NCI-H1694 (cell line): ENCODE measurements around the gene WWOX.

Experiments used
- DNase-seq: peaks from one replicate; lab custom pipeline; 2025; lab: John Stamatoyannopoulos, UW

Gene WWOX

DNA sequence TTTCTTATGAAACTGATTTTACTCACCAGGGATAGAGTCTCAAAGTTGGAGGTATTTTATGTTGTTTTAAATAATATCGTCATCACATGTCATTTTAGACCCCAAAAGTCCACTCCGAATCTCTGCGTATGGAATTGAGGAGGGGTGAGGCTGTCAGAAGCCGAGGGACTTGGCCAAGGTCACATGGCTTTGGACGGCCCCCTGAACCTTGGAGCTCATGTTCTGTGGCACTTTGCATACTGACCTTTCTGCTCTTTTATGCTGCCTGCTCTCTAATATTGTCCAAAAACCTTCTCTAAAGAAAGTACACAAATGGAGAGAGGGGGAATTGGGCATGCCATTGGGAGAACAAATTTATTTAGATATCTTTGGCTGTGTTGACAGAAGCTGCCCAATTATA is 700.0 kb downstream of the WWOX start:
- DNase-seq = no peak

DNA sequence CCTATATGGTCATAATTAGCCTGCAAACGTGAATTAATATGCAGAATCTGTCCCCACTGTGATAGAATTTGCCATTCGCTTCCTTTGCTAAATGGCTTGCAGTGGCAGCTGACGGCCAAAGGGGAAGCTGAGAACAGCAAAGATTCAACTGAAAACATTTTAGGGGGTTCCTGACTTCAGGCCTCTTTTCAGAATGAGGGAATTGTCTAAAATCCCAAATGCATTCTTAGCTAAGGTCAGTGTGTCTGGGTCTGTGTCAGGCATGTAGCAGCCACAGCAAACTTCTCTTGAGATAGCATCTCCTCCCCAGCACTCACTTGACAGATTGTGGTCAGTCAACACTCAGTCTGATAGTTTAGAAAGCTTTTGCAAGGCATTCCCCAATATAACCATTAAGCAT is 701.1 kb downstream of the WWOX start:
- DNase-seq = no peak

DNA sequence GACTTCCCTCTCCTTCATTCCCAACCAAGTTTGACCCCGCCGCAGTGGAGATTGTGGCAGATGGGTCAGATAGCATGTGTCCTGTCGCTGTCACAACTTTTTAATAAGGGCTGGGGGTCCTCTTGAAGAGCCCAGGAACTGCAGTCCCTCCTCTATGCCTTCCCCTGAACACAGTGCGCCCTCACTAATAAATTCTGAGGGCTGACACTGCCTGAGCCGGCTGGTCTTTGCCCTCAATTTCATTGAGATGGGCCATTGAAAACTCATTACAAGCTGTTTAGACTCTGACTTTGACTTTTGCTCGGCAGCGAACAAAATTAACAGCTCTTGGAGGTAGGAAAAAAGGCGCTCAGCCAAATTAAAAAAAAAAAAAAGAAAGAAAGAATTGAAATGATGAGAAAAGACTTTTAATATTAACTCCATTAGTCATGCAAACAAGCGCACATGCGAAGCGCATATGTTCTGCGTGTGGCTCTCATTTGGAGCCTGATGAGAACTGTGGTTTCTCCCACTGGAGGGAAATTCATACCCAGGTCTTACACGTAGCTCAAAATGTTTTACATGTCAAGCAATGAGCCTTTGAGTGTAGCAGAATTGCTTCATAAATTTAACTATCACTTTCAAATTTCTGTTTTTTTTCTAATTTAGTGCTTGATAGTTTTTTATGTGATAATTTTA is 704.7 kb downstream of the WWOX start:
- no peak for DNase-seq

DNA sequence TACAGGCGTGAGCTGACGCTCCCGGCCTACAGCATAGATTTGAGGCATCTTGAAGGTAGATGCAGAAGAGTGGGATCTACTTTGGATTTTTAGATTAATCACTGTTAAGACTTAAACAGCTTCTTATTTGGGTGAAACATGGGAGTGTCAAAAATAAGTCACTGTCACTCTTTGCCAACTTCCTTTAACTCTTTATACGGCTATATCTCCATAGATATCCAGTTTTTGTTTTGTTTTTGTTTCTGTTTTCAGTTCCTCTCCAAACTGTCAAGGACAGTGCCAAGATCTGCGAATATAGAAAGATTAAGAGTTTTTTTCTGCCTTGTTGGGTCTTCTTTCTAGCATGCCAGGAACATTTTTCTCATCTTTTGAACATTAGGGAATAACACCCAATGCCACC is 706.1 kb downstream of the WWOX start:
- DNase-seq = no peak

DNA sequence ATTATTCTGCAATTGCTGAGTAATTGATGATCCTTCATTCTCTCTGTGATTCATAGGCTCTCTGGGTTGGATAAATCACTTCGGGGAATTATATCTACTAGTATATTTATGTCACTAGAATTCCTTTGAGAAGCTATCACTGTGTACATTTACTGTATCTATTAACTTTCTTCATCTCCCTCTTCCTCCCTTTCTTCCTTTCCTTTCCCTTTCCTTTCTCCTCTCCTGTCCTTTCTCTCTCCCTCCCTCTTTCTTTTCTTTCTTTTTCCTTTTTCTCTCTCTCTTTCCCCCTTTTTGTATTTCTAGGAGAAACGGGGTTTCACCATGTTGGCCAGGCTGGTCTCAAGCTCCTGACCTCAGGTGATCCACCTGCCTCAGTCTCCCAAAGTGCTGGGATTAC is 711.8 kb downstream of the WWOX start:
- DNase-seq = no peak

DNA sequence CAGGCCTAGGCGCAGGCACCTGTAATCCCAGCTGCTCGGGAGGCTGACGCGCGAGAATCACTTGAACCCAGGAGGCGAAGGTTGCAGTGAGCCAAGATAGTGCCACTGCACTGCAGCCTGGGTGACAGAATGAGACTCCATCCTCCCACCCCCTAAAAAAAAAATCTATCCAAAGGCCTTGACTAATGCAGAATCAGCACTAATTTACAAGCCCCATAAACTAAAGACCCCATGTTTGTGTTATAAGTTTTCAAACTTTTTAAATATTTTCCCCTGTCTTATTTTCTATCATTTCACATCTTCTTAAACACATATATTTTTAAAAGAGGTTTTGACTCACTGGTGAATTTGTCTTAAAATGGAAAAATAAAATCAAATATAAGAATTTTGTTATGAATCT is 713.1 kb downstream of the WWOX start:
- no peak for DNase-seq

DNA sequence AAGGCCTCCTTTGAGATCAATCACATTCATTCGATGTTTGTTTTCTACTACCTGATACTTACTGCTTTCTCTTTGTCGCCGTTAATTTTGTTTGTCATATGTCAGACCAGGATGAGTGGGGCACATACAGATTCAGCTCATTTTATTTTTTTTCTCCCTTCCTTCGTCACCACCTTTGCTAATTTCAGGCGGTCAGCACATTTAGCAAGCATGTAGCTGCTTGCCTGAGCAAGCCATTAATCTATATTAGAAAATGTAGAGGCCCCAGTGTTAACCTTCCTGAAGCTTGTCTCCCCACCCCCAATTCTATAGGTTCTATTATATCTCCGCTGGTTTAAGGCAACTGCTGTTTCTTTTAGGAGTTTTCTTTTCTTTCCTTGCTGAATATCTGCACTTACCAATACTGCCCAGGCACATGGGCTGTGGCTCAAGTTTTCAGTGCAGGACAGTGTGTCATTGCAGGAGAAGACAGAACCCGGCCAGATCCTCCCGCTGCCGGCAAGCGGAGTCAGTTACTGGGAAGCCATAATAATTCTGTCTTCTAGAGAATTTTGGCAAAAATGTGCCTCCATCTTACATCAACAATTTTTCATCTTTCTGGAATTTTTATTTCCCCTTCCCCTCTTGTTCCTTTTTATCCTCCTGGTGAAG is 714.3 kb downstream of the WWOX start:
- no peak for DNase-seq

DNA sequence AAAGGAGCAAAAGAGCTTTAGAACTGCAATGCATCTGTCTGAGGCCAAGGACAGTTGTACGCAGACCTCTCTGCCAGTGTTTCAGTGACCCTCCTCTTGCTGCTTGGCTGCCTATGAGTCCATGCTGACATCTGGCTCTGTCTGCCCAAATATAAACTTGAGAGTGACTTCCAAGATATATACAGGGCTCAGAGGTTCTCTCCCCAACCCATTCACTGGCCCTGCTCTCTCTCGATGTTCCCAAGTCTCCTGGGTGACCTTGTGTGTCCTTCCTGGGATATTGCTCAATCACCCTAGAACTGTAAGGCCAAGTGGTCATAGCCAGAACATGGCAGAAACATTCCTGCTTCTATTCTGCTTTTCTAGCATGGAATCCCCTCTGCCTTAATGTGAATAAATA is 716.3 kb downstream of the WWOX start:
- no peak for DNase-seq

DNA sequence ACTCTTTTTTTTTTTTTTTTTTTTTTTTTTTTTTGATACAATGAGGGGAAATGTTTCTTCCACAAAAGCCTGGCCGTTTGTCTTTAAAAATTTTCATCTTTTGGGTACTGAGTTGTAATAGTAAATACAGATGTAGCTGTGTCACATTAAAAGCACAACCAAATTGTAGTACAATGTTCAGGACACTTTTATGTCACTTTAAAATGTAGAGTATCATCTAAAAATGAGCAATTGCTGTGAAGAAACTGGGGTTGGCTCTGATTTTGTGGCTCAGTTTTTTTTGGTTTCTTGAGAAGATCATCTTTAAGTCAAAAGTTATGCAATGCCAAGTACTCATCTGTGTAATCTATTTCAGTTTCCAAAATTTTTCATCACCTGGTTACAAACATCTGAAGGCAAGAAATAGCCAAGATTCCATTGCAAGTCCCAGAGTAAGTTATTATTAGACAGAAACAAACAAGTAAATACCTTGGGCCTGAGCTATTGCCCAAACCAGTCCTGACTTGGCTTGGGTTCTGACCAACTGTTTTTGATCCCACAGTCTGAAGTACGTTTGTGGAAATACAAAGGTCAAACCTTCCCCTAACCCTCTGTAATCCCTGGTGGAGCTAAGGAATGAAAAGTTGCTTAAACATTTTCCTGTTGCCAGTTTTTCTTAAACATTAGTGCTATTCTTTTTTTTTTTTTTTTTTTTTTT is 717.2 kb downstream of the WWOX start:
- DNase-seq = no peak

DNA sequence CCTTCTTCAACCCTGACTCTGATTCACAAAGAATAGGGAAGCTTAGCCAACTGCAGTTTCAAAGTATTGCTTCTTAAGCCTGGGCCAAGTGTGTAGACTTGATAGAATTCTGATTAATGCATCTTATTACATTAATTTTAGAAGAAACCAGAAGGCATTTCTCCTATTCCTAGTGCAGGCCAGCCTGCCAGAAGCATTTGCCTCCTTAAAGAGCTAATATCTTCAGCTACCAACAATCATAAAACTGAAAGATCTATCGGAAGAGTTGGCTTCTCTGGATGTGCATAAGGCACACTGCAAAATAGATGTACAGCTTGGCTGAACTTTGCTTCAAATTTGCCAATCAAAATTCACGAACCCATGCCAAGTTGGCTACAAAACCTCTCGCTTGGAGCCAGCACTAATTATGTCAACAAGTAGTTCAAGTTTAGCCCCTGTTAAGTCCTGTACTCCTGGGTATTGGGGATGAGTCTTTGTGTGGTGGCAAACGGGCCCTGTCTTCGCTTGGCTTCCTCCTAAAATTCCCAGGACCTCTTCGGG is 717.8 kb downstream of the WWOX start:
- DNase-seq = no peak

DNA sequence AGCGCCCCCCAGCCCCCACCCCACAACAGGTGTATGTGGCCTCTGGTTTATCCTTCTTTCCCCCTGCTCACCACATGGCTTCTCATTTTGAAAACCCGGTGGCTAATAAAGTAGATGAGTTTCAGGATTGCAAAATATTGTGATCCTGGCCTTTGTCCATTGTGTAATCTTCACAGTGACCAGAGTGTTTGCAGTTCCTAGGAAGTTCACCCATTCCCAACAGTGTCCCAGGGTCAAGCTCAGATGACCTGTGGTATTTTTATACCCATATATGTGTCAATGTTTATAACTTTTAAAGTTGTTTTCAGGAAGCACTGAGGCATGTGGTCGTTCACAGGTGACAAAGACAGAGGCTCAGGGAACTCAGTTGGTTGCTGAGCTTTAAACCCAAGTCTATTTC is 721.9 kb downstream of the WWOX start:
- DNase-seq = no peak

DNA sequence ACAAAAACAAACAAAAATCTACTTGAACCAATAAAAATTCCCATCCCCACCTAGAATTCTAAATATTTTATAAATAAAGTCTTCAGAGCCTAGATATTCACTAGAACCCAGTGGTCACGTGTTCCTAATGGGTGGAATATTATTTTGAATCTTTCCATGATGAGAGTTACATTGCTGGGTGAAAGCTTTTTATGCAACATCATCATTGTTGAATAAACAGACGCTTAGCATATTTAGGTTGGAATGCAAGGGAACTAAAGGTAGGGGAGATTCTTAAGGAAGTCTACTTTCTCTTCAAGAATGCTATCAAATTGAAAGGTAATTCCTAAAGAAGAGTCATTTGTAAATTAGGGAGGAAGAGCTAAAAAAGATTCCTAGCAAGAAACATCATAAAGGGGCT is 723.1 kb downstream of the WWOX start:
- no peak for DNase-seq

DNA sequence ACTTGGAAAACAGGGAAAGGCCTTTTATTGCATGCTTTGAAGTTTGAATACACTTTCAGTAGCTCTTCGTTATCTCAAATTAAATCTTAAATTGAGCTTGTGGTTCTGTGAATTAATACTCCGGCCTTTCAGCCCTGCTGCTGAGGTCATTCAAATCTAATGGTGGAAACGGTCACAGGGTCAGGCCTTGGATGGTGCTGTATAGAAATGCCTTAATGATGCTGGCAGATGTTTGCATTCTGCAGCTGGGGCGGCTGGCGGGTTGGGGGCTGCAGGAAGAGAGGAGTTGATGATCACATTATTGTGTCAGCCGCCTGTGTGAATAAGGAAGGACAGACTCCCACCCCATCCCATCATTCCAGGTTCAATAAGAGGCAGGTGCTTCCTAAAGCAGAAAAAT is 723.6 kb downstream of the WWOX start:
- no peak for DNase-seq

DNA sequence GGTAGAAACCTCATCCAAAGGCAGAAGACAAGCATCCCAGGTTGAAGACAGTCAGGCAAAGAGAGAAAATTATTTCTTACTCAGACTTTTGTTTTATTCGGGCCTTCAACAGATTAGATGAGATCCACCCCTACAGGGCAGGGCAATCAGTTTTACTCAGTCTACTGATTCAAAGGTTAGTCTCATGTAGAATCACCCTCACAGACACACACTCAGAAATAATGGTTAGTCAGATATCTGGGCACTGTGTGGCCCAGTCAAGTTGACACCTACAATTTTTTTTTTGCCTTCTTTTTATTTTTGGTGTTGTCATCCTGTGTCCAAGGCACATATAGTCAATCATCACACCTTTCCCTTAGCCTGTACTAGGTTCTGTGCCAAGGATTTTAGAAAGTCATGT is 729.8 kb downstream of the WWOX start:
- DNase-seq = no peak

DNA sequence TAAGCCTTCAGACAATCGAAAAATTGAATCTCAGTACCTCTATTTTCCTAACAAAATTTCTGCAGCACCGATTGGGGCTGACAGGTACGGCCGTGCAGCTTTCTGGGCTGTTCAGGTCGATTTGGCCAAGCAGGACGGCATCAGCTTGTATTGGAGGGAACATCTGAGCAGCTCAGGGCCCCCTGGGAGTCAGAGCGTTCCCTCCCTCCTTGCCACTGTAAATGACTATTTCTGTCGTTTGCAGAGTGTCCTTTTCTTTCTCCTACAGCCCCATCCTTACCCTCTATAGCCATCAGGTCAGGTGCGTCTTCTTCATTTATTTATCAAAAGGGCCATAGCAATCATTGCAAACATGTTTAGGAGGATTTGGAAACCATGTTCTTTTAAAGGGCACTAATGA is 731.1 kb downstream of the WWOX start:
- no peak for DNase-seq

DNA sequence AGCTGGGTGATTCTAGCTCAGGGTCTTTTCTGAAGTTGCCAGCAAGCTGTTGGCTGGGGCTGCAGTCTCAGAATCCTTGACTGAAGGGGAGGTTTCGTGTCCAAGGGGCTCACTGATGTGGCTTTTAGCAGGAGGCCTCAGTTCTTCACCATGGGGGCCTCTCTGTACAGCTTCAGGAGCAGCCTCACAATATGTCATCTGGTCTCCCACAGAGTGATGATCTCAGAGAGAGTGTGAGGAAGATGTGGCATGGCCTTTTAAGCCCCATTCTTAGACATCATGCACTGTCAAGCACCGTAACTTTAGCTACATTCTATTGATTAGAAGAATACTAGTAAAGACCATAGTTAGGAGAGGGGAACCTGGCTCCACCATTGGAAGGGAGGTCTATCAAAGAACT is 732.6 kb downstream of the WWOX start:
- no peak for DNase-seq

DNA sequence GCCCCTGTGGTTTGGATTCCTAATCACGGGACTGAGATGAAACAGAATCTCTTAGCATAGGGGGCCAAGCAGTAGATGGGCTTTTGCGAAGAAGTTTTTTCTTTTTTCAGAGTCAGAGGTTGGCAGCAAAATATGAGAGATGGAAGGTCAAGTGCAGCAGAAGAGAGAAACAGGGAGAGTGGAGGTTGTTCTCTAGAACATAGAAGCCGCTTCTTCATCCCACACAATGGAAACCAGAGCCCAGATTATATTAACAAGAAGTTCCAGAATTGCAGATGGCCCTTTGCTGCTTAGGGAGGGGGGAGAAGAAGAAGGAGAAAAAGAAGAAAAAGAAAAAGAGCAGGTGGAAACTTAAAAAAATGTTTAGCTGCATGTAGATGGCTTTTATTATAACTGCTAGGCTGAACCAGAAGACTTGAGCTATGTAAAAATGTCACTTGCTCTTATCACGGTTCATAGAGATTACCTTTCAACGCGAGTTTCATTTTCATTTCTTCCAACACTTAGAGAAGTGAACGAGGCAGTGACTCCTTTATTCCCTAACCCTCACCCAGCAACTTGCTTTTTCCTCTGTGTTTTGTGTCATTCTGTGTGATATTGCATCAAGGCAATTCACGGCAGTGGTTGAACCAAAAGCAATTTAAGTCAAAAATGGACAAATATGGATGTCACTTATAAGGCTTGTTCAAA is 737.5 kb downstream of the WWOX start:
- no peak for DNase-seq

DNA sequence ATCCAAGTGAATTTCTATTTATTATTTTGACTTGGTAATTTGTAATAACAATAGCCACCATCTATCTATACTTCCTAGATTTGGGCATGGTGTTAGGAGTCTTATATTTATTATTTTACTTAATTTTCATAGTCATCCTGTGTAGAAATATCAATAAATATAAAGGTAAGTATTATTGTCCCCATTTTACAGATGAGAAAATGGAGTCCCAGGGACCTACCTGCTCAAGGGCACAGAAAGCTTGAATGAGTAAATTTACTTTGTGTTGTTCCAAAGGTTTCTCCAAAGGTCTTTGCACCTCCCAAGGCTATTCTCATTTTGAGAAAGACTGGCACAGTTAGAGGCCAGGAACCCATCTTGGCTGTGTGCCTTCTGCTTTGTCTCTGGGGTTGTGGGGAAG is 738.3 kb downstream of the WWOX start:
- no peak for DNase-seq

DNA sequence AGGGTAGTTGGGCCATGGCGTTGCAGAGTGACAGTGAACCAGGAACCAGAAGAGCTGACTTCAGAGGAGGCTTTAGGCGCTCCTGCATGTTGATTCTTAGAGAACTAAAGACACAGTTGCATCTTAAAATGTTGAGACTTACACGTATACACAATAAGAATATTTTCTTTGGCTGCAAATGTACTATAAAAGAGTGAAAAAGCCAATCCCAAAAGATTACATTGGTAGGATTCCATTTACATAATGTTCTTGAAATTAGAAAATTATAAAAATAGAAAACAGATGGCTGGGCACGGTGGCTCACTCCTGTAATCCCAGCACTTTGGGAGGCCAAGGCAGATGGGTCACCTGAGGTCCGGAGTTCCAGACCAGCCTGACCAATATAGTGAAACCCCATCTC is 738.8 kb downstream of the WWOX start:
- DNase-seq = no peak

DNA sequence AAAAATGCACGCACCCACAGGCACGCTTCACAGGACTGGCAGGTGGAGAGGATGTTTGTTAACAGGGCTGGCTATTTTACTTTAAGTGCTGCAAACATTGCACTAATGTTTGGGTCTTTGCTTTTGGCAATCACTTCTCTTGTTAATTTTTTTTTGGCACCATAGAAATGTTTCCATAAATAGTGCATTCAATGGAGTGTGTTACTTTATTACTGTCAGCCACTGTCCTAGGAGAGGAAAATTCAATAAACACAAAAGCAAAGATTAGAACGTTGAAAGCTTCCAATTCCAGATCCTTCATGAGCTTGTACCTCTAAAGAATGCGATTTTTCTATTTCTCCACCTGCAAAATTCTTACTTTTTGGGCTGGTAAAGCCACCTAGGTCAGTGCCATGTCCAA is 743.5 kb downstream of the WWOX start:
- no peak for DNase-seq

DNA sequence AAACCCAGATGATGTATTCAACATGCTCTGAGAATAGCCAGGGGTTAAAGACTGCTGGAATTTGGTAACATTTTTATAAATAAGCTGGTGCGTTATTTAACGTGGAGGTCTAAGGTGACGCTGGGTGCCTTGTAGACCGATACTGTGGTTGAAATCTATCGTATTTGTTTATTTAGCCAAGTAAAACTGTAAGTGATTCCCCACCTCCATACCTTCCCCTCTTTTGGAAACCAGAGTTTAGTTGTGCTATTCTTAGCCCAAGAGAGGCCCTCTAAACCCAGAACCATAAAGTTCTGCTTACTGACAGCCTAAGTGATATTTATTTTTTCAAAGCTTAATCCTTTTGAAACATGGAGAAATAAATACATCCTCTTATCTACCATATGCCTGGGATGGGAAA is 744.5 kb downstream of the WWOX start:
- DNase-seq = no peak

DNA sequence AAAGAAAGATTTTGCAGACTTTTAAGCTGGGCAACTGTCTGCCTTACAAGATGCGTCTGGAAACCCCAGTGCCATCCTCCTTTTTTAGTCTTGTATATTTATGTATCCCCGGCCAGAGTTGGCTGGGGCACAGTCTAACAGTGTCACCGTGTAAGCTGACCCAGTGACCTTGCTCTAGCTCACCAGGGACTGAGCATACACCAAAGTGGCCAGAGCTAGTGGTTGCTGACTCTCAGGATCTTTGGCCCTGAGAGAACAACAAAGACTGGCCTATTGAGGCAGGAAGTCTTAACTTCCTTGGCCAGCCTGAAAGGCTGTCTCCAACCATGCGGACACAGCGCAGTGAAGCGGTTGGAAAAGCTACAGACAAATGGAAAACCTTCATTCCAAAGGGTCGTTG is 745.2 kb downstream of the WWOX start:
- no peak for DNase-seq

DNA sequence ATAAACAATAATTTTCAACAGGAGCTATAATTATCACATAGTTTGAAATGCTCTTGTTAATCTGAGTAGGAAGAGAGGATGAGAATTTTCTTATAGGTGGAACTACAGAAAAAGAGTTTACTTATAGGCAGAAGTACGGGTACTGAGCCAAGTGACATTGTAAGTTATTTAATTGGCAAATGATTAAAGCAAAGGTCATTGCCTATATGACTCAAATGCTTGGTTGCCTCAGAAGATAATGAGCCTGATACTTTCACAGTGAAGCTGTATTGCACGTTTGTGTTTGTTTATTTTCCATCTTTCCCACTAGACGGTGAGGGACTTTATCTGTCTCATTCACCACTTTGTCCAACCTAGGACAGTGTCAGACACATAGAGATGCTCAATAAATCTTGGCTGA is 751.8 kb downstream of the WWOX start:
- no peak for DNase-seq
